A673 (cell line): ENCODE measurements around the gene SPACA4. TPM values are rescaled to one million over a fixed set of nuclear protein-coding genes. Genes with fewer than 3 reads are reported as not detected.

Experiments used
- BruUV-seq: library from RNA; stranded (reverse); fragments of 400-500 nt; replicated peaks from 2 replicates; lab custom pipeline; 2021; lab: Mats Ljungman, UMichigan
- CTCF ChIA-PET: fragments of 300-600 bp; sonication (Branson Sonifier 250); formaldehyde crosslinking; loops from one replicate; lab custom pipeline; 2022; ENCODE audit warnings: antibody characterized with exemption; lab: Charles Lee
- POLR2A ChIA-PET: fragments of 300-600 bp; sonication (Branson Sonifier 250); formaldehyde crosslinking; loops from one replicate; lab custom pipeline; 2022; ENCODE audit warnings: antibody characterized with exemption; ENCODE audit not compliant: low non-redundant PET; lab: Charles Lee
- DNase-seq: peaks from one replicate; pipeline ENCODE4 v3.0.0-alpha.2; 2015; ENCODE audit warnings: low spot score
- H3K27ac ChIP-seq: fragments of 200-600 bp; sonication (generic); 2 replicates; pipeline ENCODE4 v1.5.1; 2016; ENCODE audit warnings: mixed run types, low read depth, mild to moderate bottlenecking, mixed read lengths, antibody characterized with exemption, low read length; ENCODE audit not compliant: poor library complexity, severe bottlenecking
- H3K27me3 ChIP-seq: fragments of 200-600 bp; sonication (generic); replicated peaks from 2 replicates; pipeline ENCODE4 v1.6.1; 2017; ENCODE audit warnings: mixed run types, low read depth, mild to moderate bottlenecking, mixed read lengths, antibody characterized with exemption, low read length; ENCODE audit not compliant: insufficient read depth, poor library complexity
- H3K36me3 ChIP-seq: fragments of 200-600 bp; sonication (generic); 2 replicates; pipeline ENCODE4 v1.6.1; 2016; ENCODE audit warnings: mixed run types, mild to moderate bottlenecking, mixed read lengths, antibody characterized with exemption, low read length; ENCODE audit not compliant: insufficient read depth, poor library complexity, severe bottlenecking
- H3K4me1 ChIP-seq: fragments of 200-600 bp; sonication (generic); 2 replicates; pipeline ENCODE4 v1.6.1; 2017; ENCODE audit warnings: mixed run types, mild to moderate bottlenecking, mixed read lengths, antibody characterized with exemption, low read length; ENCODE audit not compliant: insufficient read depth, poor library complexity, severe bottlenecking
- H3K4me3 ChIP-seq: fragments of 200-600 bp; sonication (generic); 2 replicates; pipeline ENCODE4 v1.5.1; 2016; ENCODE audit warnings: low read depth, mixed run types, mild to moderate bottlenecking, mixed read lengths, low read length; ENCODE audit not compliant: poor library complexity, severe bottlenecking
- H3K9me3 ChIP-seq: fragments of 200-600 bp; sonication (generic); 2 replicates; pipeline ENCODE4 v1.6.1; 2016; ENCODE audit warnings: mixed run types, low read depth, mild to moderate bottlenecking, mixed read lengths, antibody characterized with exemption, low read length; ENCODE audit not compliant: poor library complexity, severe bottlenecking
- EZH2 ChIP-seq: fragments of 200-600 bp; sonication (generic); IDR thresholded peaks from 2 replicates; pipeline ENCODE4 v1.6.1; 2017; ENCODE audit warnings: borderline replicate concordance, low read depth, mild to moderate bottlenecking, mixed read lengths, antibody characterized with exemption, low read length; ENCODE audit not compliant: poor library complexity, severe bottlenecking
- intact Hi-C: fragments of 100-400 bp; cut with micrococcal nuclease; formaldehyde crosslinking; loops from one replicate; pipeline ENCODE4 v1.10.0; 2022; ENCODE audit not compliant: unreplicated experiment
- total RNA-seq: library from RNA; stranded (reverse); gene quantifications from 2 replicates; pipeline ENCODE4 v1.2.3, GENCODE V29; 2021
- TF ChIP-seq, protein P1 (sequence below): fragments of 300-800, 200-600 bp; sonication (generic); conservative IDR thresholded peaks from 2 replicates; pipeline ENCODE4 v1.5.1; 2017; ENCODE audit warnings: low read depth, mild to moderate bottlenecking, antibody characterized with exemption, low read length, moderate library complexity, mixed read lengths

The SPACA4 gene
- total RNA-seq, 1 experiment from 2014 or later = not detected

- Histone ChIP-seq H3K9me3 (no peaks in the 10 kb centered on the region), H3K27ac (peak overlapping the region; percentile 91), H3K36me3 (peaks cover 19% of the 10 kb centered on the region), H3K4me1 (peaks cover 45% of the 10 kb centered on the region), H3K4me3 (no peak overlapping the region), H3K27me3 (no peaks in the 10 kb centered on the region)
- ChIA-PET POLR2A (no interaction called here), CTCF (no interaction called here)
- intact Hi-C loops = no loop called here
- TF ChIP-seq, protein P1, sequence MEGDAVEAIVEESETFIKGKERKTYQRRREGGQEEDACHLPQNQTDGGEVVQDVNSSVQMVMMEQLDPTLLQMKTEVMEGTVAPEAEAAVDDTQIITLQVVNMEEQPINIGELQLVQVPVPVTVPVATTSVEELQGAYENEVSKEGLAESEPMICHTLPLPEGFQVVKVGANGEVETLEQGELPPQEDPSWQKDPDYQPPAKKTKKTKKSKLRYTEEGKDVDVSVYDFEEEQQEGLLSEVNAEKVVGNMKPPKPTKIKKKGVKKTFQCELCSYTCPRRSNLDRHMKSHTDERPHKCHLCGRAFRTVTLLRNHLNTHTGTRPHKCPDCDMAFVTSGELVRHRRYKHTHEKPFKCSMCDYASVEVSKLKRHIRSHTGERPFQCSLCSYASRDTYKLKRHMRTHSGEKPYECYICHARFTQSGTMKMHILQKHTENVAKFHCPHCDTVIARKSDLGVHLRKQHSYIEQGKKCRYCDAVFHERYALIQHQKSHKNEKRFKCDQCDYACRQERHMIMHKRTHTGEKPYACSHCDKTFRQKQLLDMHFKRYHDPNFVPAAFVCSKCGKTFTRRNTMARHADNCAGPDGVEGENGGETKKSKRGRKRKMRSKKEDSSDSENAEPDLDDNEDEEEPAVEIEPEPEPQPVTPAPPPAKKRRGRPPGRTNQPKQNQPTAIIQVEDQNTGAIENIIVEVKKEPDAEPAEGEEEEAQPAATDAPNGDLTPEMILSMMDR = no peak
- no peak for TF ChIP-seq EZH2
- DNase-seq = no peak
- no TSS peak for BruUV-seq
Observed at GRCh38 chr19:48632692-48633147, 26.2 kb downstream of the SPACA4 start.

- DNase-seq = no peak
- intact Hi-C loops = no loop called here
- H3K9me3 ChIP-seq = no peaks in the 10 kb centered on the region
- peaks cover 19% of the 10 kb centered on the region for H3K36me3 ChIP-seq
- TF ChIP-seq EZH2 = no peak
- TF ChIP-seq, protein P1 = no peak
- peak overlapping the region; percentile 91 for H3K27ac ChIP-seq
- BruUV-seq = no TSS peak
- POLR2A ChIA-PET = interaction anchor here (0.6 kb wide), 1 partner anchor 351 kb away, joined by 4 read pairs; no protein-coding TSS in a partner anchor
- H3K4me1 ChIP-seq = peaks cover 47% of the 10 kb centered on the region
- peak overlapping the region; percentile 33 for H3K4me3 ChIP-seq
- no peaks in the 10 kb centered on the region for H3K27me3 ChIP-seq
- CTCF ChIA-PET = interaction anchor here (0.6 kb wide), 1 partner anchor 45 kb away, joined by 15 read pairs; no protein-coding TSS in a partner anchor
Observed at GRCh38 chr19:48633148-48634035, 26.9 kb downstream of the SPACA4 start.

GRCh38 chr19:48634036-48634342 lies 27.4 kb downstream of the SPACA4 start:
- Histone ChIP-seq H3K9me3 (no peaks in the 10 kb centered on the region), H3K4me1 (peaks cover 53% of the 10 kb centered on the region), H3K27ac (peak overlapping the region; percentile 91), H3K4me3 (peak overlapping the region; percentile 33), H3K36me3 (peaks cover 19% of the 10 kb centered on the region), H3K27me3 (no peaks in the 10 kb centered on the region)
- ChIA-PET POLR2A (interaction anchor here (0.6 to 0.9 kb wide), 2 partner anchors 10 to 350 kb away, joined by 3 to 4 read pairs; no protein-coding TSS in a partner anchor), CTCF (interaction anchor here (0.6 kb wide), 1 partner anchor 45 kb away, joined by 15 read pairs; no protein-coding TSS in a partner anchor)
- TF ChIP-seq EZH2 = no peak
- TF ChIP-seq, protein P1 = no peak
- DNase-seq = no peak
- BruUV-seq = no TSS peak
- intact Hi-C loops = no loop called here
